Lung (tissue), 12 donors: ENCODE results near the gene RGMA. TPM values are rescaled to one million over a fixed set of nuclear protein-coding genes. Genes with fewer than 3 reads are reported as not detected.

ENCODE experiments used
- ATAC-seq: fragments of 200-7000 bp; cut with Tn5 transposase; one replicate; pipeline ENCODE4 v1.9.1; 2020; ENCODE audit warnings: moderate number of reproducible peaks; ENCODE audit not compliant: insufficient read depth, low FRiP score
- DNase-seq, 3 donors: peaks; one replicate each; pipeline ENCODE4 v3.0.0-alpha.2; 2013 to 2017
- H3K27ac ChIP-seq, 2 donors: one replicate each; pipeline ENCODE4 v1.5.1; 2013; ENCODE audit warnings: mild to moderate bottlenecking in 2 of 2, moderate library complexity in 2 of 2, control low read depth in 1 of 2, inconsistent platforms in 1 of 2, low read depth in 1 of 2, low read length in 1 of 2
- H3K27me3 ChIP-seq, 3 donors: one replicate each; pipeline ENCODE4 v1.5.1; 2013; ENCODE audit warnings: low read length in 2 of 3; ENCODE audit not compliant: control insufficient read depth in 3 of 3, insufficient read depth in 3 of 3
- H3K36me3 ChIP-seq, 4 donors: one replicate each; pipeline ENCODE4 v1.5.1; 2013; ENCODE audit warnings: low read length in 4 of 4, mild to moderate bottlenecking in 1 of 4, moderate library complexity in 1 of 4; ENCODE audit not compliant: control insufficient read depth in 4 of 4, insufficient read depth in 4 of 4
- H3K4me1 ChIP-seq, 5 donors: one replicate each; pipeline ENCODE4 v1.5.1; 2013; ENCODE audit warnings: low read length in 5 of 5, mild to moderate bottlenecking in 2 of 5, moderate library complexity in 1 of 5; ENCODE audit not compliant: control insufficient read depth in 5 of 5, insufficient read depth in 5 of 5
- H3K4me3 ChIP-seq: one replicate; pipeline ENCODE4 v1.5.1; 2013; ENCODE audit warnings: mild to moderate bottlenecking, control low read depth, moderate library complexity
- H3K9ac ChIP-seq, 2 donors: one replicate each; pipeline ENCODE4 v1.5.1; 2013; ENCODE audit warnings: low read length in 2 of 2, control low read depth in 1 of 2; ENCODE audit not compliant: insufficient read depth in 1 of 2
- H3K9me3 ChIP-seq, 4 donors: one replicate each; pipeline ENCODE4 v1.5.1; 2013; ENCODE audit warnings: low read length in 3 of 4, mild to moderate bottlenecking in 1 of 4, moderate library complexity in 1 of 4; ENCODE audit not compliant: control insufficient read depth in 4 of 4, insufficient read depth in 3 of 4
- WGBS, 2 donors: extraction: QIAGEN DNeasy Blood & Tissue Kit; methylation state at CpG; one replicate each; pipeline ENCODE4 v1.1.7; 2013; 5-methylcytosine and 5-hydroxymethylcytosine counted together
- polyA plus RNA-seq, 2 donors: library from polyadenylated mRNA; stranded (reverse); fragments of 200-250 nt; gene quantifications; one replicate each; pipeline ENCODE4 v1.2.1, GENCODE V29; 2013
- total RNA-seq, 2 donors: library from RNA; depleted of rRNA in 1 of 2; stranded (reverse); fragments of >200 nt in 1 of 2; gene quantifications; one replicate each; pipeline ENCODE4 v1.2.1, GENCODE V29; 2014 to 2021
- TF ChIP-seq, protein P1 (sequence below): IDR thresholded peaks from 2 replicates; pipeline ENCODE4 v1.5.1; 2012; ENCODE audit warnings: mild to moderate bottlenecking; ENCODE audit errors: control extremely low read depth, extremely low read depth
- donor health status: control.
- donor health status: control.
- donor health status: Bipolar disorder and iron deficiency.
- donor health status: healthy.
- donor health status: DM: yes; HTN: yes; CAD: no.

Gene RGMA
- total and polyA plus RNA-seq, 4 donors = 2.3 to 11.3 (median 5.0) TPM

GRCh38 chr15:93135459-93135858 is 46.4 kb upstream of the RGMA start:
- H3K36me3 ChIP-seq = no peaks in the 10 kb centered on the region
- WGBS, 2 donors = 91 to 93% methylated on average over 3 of the region's 3 CpGs
- no peaks in the 10 kb centered on the region for H3K4me1 ChIP-seq
- no peak for ATAC-seq
- TF ChIP-seq, protein P1, sequence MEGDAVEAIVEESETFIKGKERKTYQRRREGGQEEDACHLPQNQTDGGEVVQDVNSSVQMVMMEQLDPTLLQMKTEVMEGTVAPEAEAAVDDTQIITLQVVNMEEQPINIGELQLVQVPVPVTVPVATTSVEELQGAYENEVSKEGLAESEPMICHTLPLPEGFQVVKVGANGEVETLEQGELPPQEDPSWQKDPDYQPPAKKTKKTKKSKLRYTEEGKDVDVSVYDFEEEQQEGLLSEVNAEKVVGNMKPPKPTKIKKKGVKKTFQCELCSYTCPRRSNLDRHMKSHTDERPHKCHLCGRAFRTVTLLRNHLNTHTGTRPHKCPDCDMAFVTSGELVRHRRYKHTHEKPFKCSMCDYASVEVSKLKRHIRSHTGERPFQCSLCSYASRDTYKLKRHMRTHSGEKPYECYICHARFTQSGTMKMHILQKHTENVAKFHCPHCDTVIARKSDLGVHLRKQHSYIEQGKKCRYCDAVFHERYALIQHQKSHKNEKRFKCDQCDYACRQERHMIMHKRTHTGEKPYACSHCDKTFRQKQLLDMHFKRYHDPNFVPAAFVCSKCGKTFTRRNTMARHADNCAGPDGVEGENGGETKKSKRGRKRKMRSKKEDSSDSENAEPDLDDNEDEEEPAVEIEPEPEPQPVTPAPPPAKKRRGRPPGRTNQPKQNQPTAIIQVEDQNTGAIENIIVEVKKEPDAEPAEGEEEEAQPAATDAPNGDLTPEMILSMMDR = no peak
- no peak overlapping the region for H3K9ac ChIP-seq
- H3K9me3 ChIP-seq = peaks cover 0 to 2% (median 0%) of the 10 kb centered on the region in 4 donors
- H3K27ac ChIP-seq = no peak overlapping the region
- no peaks in the 10 kb centered on the region for H3K27me3 ChIP-seq
- DNase-seq = no peak
- no peak overlapping the region for H3K4me3 ChIP-seq

GRCh38 chr15:93131485-93132095 is 42.6 kb upstream of the RGMA start:
- Histone ChIP-seq H3K4me3 (no peak overlapping the region), H3K4me1 (no peaks in the 10 kb centered on the region), H3K36me3 (no peaks in the 10 kb centered on the region), H3K27ac (no peak overlapping the region), H3K9ac (no peak overlapping the region), H3K9me3 (peaks cover 0 to 2% (median 0%) of the 10 kb centered on the region in 4 donors), H3K27me3 (no peaks in the 10 kb centered on the region)
- TF ChIP-seq, protein P1 = no peak
- ATAC-seq (no peak), DNase-seq (no peak)
- 93 to 96% methylated on average over 10 of the region's 10 CpGs for WGBS, 2 donors

GRCh38 chr15:93129702-93130488 is 40.9 kb upstream of the RGMA start:
- Histone ChIP-seq H3K4me3 (no peak overlapping the region), H3K27ac (no peak overlapping the region), H3K36me3 (no peaks in the 10 kb centered on the region), H3K9ac (no peak overlapping the region), H3K9me3 (peaks cover 0 to 4% (median 0%) of the 10 kb centered on the region in 4 donors), H3K4me1 (no peaks in the 10 kb centered on the region), H3K27me3 (no peaks in the 10 kb centered on the region)
- DNase-seq (no peak), ATAC-seq (no peak)
- WGBS, 2 donors = 89 to 92% methylated on average over 18 of the region's 18 CpGs
- TF ChIP-seq, protein P1 = no peak
